ENCODE measurements around the gene CAMK2D.

The CAMK2D gene

DNA sequence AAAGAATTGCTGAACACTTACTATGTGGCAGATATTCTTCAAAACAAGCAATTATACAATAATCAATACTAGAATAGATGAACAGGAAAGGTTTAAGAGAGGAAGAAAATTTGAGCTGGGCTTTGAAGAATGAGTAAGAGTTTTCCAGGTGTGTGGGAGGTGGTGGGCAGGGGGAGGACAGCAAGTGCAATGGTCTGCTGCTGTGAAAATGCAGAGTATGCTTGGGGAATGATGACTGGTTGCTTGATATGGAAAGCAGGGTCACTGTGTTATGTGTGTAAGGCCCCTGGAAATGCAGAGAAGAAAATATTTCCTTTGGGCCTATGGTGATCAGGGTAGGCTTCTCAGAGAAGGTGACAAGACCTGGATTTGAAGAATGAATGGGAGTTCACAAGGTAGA, 300.3 kb downstream of the CAMK2D start:
- no peak for ATAC-seq
- TF ChIP-seq ZFP30 (CRISPR knock-in tag; IDR thresholded peaks at IDR 0.05) (no peak), RARB (CRISPR knock-in tag; IDR thresholded peaks at IDR 0.05) (no peak), ARNTL (CRISPR knock-in tag; IDR thresholded peaks at IDR 0.05; ENCODE audit: borderline replicate concordance, low read depth) (no peak), TCF4 (CRISPR knock-in tag; IDR thresholded peaks at IDR 0.05; ENCODE audit: borderline replicate concordance) (no peak), TOX (CRISPR knock-in tag; IDR thresholded peaks at IDR 0.05; ENCODE audit: borderline replicate concordance) (no peak), ZFP3 (CRISPR knock-in tag; IDR thresholded peaks at IDR 0.05) (peak; percentile 79; the same call in 1 of the 2 replicates)

DNA sequence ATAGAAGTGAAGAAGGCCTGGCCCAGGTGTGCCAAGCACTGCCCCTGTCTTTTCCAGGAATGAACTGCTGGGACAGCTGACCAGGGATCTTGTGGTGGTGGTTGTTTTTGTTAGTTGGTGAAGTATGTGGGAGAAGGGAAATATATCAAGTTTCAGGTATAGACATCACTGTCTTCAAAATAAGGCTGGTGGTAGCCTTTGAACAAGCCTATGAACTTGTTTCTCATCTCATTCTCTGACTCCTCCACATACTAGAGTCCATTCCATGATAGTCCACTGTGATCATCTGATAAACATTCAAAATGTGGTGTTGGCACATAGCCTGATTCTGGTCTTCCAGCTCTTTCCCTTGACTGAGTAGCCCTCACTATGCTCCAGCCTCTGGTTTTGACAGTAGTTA, 303.7 kb downstream of the CAMK2D start:
- no peak for ATAC-seq
- TF ChIP-seq, protein P1, sequence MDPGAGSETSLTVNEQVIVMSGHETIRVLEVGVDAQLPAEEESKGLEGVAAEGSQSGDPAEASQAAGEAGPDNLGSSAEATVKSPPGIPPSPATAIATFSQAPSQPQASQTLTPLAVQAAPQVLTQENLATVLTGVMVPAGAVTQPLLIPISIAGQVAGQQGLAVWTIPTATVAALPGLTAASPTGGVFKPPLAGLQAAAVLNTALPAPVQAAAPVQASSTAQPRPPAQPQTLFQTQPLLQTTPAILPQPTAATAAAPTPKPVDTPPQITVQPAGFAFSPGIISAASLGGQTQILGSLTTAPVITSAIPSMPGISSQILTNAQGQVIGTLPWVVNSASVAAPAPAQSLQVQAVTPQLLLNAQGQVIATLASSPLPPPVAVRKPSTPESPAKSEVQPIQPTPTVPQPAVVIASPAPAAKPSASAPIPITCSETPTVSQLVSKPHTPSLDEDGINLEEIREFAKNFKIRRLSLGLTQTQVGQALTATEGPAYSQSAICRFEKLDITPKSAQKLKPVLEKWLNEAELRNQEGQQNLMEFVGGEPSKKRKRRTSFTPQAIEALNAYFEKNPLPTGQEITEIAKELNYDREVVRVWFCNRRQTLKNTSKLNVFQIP (CRISPR knock-in tag; IDR thresholded peaks at IDR 0.05; ENCODE audit: borderline replicate concordance, low read depth), result no peak
- no peak for TF ChIP-seq SNAI2 (CRISPR knock-in tag; IDR thresholded peaks at IDR 0.05)
- TF ChIP-seq ARNTL (CRISPR knock-in tag; IDR thresholded peaks at IDR 0.05; ENCODE audit: borderline replicate concordance, low read depth), result no peak
- no peak for TF ChIP-seq TCF4 (CRISPR knock-in tag; IDR thresholded peaks at IDR 0.05; ENCODE audit: borderline replicate concordance)
- no peak for TF ChIP-seq TOX (CRISPR knock-in tag; IDR thresholded peaks at IDR 0.05; ENCODE audit: borderline replicate concordance)
- TF ChIP-seq ZFP30 (CRISPR knock-in tag; IDR thresholded peaks at IDR 0.05), result no peak
- no peak for TF ChIP-seq RARB (CRISPR knock-in tag; IDR thresholded peaks at IDR 0.05)
- TF ChIP-seq ZFP3 (CRISPR knock-in tag; IDR thresholded peaks at IDR 0.05), result no peak
- TF ChIP-seq, protein P2, sequence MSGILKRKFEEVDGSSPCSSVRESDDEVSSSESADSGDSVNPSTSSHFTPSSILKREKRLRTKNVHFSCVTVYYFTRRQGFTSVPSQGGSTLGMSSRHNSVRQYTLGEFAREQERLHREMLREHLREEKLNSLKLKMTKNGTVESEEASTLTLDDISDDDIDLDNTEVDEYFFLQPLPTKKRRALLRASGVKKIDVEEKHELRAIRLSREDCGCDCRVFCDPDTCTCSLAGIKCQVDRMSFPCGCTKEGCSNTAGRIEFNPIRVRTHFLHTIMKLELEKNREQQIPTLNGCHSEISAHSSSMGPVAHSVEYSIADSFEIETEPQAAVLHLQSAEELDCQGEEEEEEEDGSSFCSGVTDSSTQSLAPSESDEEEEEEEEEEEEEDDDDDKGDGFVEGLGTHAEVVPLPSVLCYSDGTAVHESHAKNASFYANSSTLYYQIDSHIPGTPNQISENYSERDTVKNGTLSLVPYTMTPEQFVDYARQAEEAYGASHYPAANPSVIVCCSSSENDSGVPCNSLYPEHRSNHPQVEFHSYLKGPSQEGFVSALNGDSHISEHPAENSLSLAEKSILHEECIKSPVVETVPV (CRISPR knock-in tag; IDR thresholded peaks at IDR 0.05), result no peak
- TF ChIP-seq, protein P3, sequence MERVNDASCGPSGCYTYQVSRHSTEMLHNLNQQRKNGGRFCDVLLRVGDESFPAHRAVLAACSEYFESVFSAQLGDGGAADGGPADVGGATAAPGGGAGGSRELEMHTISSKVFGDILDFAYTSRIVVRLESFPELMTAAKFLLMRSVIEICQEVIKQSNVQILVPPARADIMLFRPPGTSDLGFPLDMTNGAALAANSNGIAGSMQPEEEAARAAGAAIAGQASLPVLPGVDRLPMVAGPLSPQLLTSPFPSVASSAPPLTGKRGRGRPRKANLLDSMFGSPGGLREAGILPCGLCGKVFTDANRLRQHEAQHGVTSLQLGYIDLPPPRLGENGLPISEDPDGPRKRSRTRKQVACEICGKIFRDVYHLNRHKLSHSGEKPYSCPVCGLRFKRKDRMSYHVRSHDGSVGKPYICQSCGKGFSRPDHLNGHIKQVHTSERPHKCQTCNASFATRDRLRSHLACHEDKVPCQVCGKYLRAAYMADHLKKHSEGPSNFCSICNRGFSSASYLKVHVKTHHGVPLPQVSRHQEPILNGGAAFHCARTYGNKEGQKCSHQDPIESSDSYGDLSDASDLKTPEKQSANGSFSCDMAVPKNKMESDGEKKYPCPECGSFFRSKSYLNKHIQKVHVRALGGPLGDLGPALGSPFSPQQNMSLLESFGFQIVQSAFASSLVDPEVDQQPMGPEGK (CRISPR knock-in tag; IDR thresholded peaks at IDR 0.05; ENCODE audit: borderline replicate concordance), result no peak
- no peak for TF ChIP-seq ZNF8 (CRISPR knock-in tag; IDR thresholded peaks at IDR 0.05)
- no peak for TF ChIP-seq ESRRG (CRISPR knock-in tag; IDR thresholded peaks at IDR 0.05)

DNA sequence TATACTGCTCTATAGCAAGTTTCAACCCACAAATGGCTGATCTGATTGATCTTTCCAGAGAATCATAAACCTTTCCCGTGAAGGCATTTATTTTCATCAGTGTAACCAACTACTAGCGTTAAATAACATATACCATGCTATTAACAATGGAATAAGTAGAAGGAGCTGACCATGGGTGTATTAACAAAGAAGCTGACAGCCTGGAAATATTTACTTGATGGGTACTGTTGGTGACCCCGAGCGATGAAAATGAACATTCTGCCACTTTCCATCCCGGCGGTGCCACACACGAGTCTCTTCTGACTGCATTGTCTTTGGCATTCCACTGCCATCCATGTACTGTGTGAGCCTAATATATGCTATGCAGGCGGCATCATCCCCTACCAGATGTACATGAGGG, 304.4 kb downstream of the CAMK2D start:
- TF ChIP-seq PPARA (CRISPR knock-in tag; IDR thresholded peaks at IDR 0.05; ENCODE audit: borderline replicate concordance), result no peak
- TF ChIP-seq ZNF8 (CRISPR knock-in tag; IDR thresholded peaks at IDR 0.05), result no peak
- TF ChIP-seq CSDC2 (CRISPR knock-in tag; IDR thresholded peaks at IDR 0.05), result no peak
- TF ChIP-seq OSR1 (CRISPR knock-in tag; IDR thresholded peaks at IDR 0.05), result no peak
- TF ChIP-seq ARNTL (CRISPR knock-in tag; IDR thresholded peaks at IDR 0.05; ENCODE audit: borderline replicate concordance, low read depth), result no peak
- no peak for TF ChIP-seq TOX (CRISPR knock-in tag; IDR thresholded peaks at IDR 0.05; ENCODE audit: borderline replicate concordance)
- no peak for TF ChIP-seq ZNF565 (CRISPR knock-in tag; conservative IDR thresholded peaks at IDR 0.05; ENCODE audit: low read depth)
- no peak for TF ChIP-seq ZNF70 (CRISPR knock-in tag; IDR thresholded peaks at IDR 0.05)
- no peak for TF ChIP-seq RARB (CRISPR knock-in tag; IDR thresholded peaks at IDR 0.05)
- TF ChIP-seq, protein P4, sequence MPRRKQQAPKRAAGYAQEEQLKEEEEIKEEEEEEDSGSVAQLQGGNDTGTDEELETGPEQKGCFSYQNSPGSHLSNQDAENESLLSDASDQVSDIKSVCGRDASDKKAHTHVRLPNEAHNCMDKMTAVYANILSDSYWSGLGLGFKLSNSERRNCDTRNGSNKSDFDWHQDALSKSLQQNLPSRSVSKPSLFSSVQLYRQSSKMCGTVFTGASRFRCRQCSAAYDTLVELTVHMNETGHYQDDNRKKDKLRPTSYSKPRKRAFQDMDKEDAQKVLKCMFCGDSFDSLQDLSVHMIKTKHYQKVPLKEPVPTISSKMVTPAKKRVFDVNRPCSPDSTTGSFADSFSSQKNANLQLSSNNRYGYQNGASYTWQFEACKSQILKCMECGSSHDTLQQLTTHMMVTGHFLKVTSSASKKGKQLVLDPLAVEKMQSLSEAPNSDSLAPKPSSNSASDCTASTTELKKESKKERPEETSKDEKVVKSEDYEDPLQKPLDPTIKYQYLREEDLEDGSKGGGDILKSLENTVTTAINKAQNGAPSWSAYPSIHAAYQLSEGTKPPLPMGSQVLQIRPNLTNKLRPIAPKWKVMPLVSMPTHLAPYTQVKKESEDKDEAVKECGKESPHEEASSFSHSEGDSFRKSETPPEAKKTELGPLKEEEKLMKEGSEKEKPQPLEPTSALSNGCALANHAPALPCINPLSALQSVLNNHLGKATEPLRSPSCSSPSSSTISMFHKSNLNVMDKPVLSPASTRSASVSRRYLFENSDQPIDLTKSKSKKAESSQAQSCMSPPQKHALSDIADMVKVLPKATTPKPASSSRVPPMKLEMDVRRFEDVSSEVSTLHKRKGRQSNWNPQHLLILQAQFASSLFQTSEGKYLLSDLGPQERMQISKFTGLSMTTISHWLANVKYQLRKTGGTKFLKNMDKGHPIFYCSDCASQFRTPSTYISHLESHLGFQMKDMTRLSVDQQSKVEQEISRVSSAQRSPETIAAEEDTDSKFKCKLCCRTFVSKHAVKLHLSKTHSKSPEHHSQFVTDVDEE (CRISPR knock-in tag; IDR thresholded peaks at IDR 0.05), result no peak
- no peak for TF ChIP-seq GLIS3 (CRISPR knock-in tag; IDR thresholded peaks at IDR 0.05)
- no peak for ATAC-seq

DNA sequence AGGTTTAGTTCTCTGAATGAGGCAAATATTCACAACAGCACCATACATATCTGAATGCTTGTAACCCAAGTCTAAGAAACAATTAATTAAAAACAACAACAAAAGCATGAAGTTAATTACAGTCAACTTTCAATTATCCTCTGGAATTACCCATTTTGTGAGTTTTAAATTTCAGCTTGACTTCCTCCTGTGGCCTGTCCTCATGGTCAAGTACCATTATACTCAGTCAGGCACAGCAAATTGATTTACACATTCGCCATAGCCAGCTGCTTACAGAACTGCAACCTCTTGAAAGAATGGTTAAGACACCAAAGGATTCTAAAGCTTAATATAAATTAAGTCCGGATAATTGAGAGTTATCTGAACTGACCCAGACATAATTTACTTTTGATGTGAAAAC, 306.5 kb downstream of the CAMK2D start:
- no peak for ATAC-seq
- TF ChIP-seq, protein P2 (CRISPR knock-in tag; IDR thresholded peaks at IDR 0.05), result no peak
- TF ChIP-seq ZFP30 (CRISPR knock-in tag; IDR thresholded peaks at IDR 0.05) (no peak), RARB (CRISPR knock-in tag; IDR thresholded peaks at IDR 0.05) (no peak), ZNF70 (CRISPR knock-in tag; IDR thresholded peaks at IDR 0.05) (no peak), BACH2 (CRISPR knock-in tag; IDR thresholded peaks at IDR 0.05; ENCODE audit: borderline replicate concordance) (no peak), ARNTL (CRISPR knock-in tag; IDR thresholded peaks at IDR 0.05; ENCODE audit: borderline replicate concordance, low read depth) (no peak)
- TF ChIP-seq, protein P3 (CRISPR knock-in tag; IDR thresholded peaks at IDR 0.05; ENCODE audit: borderline replicate concordance), result no peak
- TF ChIP-seq, protein P5, sequence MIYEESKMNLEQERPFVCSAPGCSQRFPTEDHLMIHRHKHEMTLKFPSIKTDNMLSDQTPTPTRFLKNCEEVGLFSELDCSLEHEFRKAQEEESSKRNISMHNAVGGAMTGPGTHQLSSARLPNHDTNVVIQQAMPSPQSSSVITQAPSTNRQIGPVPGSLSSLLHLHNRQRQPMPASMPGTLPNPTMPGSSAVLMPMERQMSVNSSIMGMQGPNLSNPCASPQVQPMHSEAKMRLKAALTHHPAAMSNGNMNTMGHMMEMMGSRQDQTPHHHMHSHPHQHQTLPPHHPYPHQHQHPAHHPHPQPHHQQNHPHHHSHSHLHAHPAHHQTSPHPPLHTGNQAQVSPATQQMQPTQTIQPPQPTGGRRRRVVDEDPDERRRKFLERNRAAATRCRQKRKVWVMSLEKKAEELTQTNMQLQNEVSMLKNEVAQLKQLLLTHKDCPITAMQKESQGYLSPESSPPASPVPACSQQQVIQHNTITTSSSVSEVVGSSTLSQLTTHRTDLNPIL (CRISPR knock-in tag; IDR thresholded peaks at IDR 0.05; ENCODE audit: low read depth), result no peak
